ENCODE data around the gene CA14.

CA14 gene

DNA sequence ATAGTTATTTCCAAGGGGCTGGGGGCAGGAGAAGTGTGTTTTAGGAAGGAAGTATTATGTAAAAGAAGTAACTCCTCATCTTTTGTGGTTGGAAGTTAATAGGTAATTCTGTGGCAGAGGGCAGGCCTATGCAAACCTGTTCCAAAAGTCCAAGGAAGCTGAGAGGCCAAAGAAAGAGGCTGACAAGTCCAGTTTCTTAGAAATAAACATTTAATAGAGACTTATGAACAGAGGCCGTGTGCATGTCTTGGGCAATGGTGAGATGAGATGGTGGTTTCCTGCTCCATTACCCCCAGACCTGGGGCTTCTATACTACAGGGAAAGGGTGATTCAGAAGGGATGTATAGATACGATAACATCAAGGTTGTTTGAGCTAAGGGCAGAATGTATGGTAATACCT lies 7.6 kb upstream of the CA14 start:
- DNase-seq (ENCODE audit: low read depth in 1 of 2, low spot score in 1 of 2), result no peak
- no peak for TF ChIP-seq JUND (IDR thresholded peaks at IDR 0.05; ENCODE audit: low read depth)
- in situ Hi-C loops (cut with HindIII; ENCODE audit: low pct_unique_long_range_greater_than_20kb, low sequenced_read_pairs), result no loop called here

GRCh38 chr1:150256198-150256553 lies 1.4 kb upstream of the CA14 start:
- no peak for TF ChIP-seq JUND (IDR thresholded peaks at IDR 0.05; ENCODE audit: low read depth)
- in situ Hi-C loops (cut with HindIII; ENCODE audit: low pct_unique_long_range_greater_than_20kb, low sequenced_read_pairs), result no loop called here
- no peak for DNase-seq (ENCODE audit: low read depth in 1 of 2, low spot score in 1 of 2)

- TF ChIP-seq JUND (IDR thresholded peaks at IDR 0.05; ENCODE audit: low read depth), result no peak
- in situ Hi-C loops (cut with HindIII; ENCODE audit: low pct_unique_long_range_greater_than_20kb, low sequenced_read_pairs), result no loop called here
- no peak for DNase-seq (ENCODE audit: low read depth in 1 of 2, low spot score in 1 of 2)
Measured at GRCh38 chr1:150256554-150257341, 826 bp upstream of the CA14 start.

- in situ Hi-C loops (cut with HindIII; ENCODE audit: low pct_unique_long_range_greater_than_20kb, low sequenced_read_pairs), result no loop called here
- no peak for DNase-seq (ENCODE audit: low read depth in 1 of 2, low spot score in 1 of 2)
- no peak for TF ChIP-seq JUND (IDR thresholded peaks at IDR 0.05; ENCODE audit: low read depth)
Measured at GRCh38 chr1:150259217-150259616, 1.6 kb downstream of the CA14 start.

GRCh38 chr1:150259758-150260669 lies 2.4 kb downstream of the CA14 start:
- in situ Hi-C loops (cut with HindIII; ENCODE audit: low pct_unique_long_range_greater_than_20kb, low sequenced_read_pairs), result no loop called here
- no peak for TF ChIP-seq JUND (IDR thresholded peaks at IDR 0.05; ENCODE audit: low read depth)
- DNase-seq (ENCODE audit: low read depth in 1 of 2, low spot score in 1 of 2), result peak in 1 of 2 experiments; percentile 72

- no peak for DNase-seq (ENCODE audit: low read depth in 1 of 2, low spot score in 1 of 2)
- in situ Hi-C loops (cut with HindIII; ENCODE audit: low pct_unique_long_range_greater_than_20kb, low sequenced_read_pairs), result no loop called here
- TF ChIP-seq JUND (IDR thresholded peaks at IDR 0.05; ENCODE audit: low read depth), result no peak
Measured at GRCh38 chr1:150261367-150261766, 3.8 kb downstream of the CA14 start.

DNA sequence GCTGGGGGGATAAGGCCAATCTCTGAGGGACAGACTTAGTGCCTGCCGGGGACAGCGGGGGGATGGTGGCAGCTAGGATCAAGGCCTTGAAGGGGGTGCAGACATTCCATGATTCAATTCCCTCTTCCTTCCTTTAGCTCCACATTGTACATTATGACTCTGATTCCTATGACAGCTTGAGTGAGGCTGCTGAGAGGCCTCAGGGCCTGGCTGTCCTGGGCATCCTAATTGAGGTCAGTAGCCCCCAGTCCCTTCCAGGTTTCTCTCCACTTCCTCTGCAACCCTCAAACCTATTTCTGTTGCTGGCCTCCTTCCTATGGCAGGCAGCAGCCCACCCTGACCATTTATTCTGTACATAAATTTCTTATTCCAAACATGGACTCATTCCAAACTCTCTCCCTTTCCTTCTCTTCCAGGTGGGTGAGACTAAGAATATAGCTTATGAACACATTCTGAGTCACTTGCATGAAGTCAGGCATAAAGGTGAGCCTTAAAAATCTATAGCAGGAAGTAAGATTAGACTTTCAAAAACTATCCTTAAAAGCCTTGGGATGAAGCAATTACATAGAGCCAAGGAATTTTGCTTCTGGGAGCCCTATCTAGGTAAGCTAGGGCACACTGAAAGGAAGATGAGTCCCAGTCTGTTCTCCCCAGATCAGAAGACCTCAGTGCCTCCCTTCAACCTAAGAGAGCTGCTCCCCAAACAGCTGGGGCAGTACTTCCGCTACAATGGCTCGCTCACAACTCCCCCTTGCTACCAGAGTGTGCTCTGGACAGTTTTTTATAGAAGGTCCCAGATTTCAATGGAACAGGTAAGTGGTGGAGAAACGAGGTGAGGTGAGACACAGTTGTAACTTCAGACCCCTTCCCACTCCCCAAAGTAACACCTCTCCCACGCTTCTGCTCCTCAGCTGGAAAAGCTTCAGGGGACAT lies 5.1 kb downstream of the CA14 start:
- DNase-seq (ENCODE audit: low read depth in 1 of 2, low spot score in 1 of 2), result no peak
- TF ChIP-seq JUND (IDR thresholded peaks at IDR 0.05; ENCODE audit: low read depth), result no peak
- in situ Hi-C loops (cut with HindIII; ENCODE audit: low pct_unique_long_range_greater_than_20kb, low sequenced_read_pairs), result no loop called here

DNA sequence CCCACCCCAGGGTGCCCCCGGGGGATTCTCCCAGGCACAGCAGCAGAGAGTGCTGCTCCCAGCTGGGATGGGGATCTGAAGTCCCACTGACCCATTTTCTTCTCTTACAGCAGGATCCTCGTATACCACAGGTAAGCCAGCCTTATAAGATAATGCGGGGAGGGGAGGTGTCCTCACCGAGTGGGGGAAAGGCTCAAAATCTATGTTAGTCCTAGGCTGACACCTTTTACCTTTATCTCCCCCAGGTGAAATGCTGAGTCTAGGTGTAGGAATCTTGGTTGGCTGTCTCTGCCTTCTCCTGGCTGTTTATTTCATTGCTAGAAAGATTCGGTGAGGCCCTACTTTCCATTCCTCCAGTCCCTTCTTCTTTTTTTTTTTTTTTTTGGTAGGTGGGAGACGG lies 6.0 kb downstream of the CA14 start:
- TF ChIP-seq JUND (IDR thresholded peaks at IDR 0.05; ENCODE audit: low read depth), result no peak
- in situ Hi-C loops (cut with HindIII; ENCODE audit: low pct_unique_long_range_greater_than_20kb, low sequenced_read_pairs), result no loop called here
- no peak for DNase-seq (ENCODE audit: low read depth in 1 of 2, low spot score in 1 of 2)

DNA sequence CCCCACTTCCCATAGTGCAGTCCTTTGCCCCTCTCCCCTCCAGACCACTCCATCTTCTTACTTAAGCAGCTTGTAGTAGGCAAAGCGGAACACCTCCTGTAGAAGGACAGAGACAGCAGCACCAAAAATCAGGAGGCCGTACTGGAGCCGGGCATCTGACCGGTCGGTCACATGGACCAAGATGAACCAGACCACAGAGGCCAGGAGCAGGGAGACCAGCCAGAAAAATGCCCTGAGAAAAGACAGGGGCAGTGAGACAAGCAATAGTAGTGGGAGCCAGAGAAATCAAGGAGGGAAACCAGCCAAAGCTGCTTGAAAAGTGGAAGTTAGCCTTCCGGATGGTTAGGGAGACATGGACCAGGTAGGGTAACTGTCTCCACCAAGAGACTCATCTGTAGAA lies 10.3 kb downstream of the CA14 start:
- DNase-seq (ENCODE audit: low read depth in 1 of 2, low spot score in 1 of 2), result no peak
- TF ChIP-seq JUND (IDR thresholded peaks at IDR 0.05; ENCODE audit: low read depth), result no peak
- in situ Hi-C loops (cut with HindIII; ENCODE audit: low pct_unique_long_range_greater_than_20kb, low sequenced_read_pairs), result no loop called here

GRCh38 chr1:150268340-150268704 lies 10.7 kb downstream of the CA14 start:
- no peak for TF ChIP-seq JUND (IDR thresholded peaks at IDR 0.05; ENCODE audit: low read depth)
- peak in 1 of 2 experiments; percentile 43 for DNase-seq (ENCODE audit: low read depth in 1 of 2, low spot score in 1 of 2)
- in situ Hi-C loops (cut with HindIII; ENCODE audit: low pct_unique_long_range_greater_than_20kb, low sequenced_read_pairs), result no loop called here

DNA sequence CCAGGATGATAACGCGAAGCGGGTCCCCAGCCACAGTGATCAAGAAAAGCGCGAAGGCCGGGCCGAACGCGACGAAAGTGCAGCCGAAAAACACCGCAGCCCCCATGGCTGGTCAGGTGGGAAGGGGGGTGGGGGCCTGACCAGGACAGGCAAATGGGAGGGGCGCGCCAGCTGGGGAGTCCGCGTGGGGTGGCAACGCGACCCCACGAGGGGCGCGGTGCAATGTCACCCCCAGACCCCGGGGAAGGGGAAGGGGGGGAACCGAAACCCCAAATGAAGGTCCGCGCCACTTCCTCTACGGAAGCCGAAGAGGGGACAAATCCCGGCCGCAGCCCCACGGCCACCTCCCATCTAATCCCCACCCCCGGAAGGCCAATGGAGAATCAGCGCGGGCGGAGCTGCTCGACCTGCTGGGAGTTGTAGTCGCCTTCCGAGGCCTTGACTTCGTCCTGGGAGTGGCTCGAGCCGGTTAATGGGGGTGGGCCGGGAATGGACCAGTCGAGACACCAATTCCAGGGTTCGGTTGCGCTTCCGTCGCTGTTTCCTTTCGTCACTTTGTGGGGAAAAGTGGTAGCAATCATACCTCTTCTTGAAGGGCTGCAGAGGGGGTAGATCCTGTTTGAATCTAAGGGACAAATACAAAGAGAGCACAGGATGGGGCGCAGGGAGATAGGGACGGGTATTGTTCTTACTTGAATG lies 11.3 kb downstream of the CA14 start, which contains the start of gene APH1A:
Gene APH1A, minus strand, starts transcription at position 312 of the 699 bp plus-strand sequence. Its CDS starts 206 bp downstream, at position 106.
- no peak for TF ChIP-seq JUND (IDR thresholded peaks at IDR 0.05; ENCODE audit: low read depth)
- in situ Hi-C loops (cut with HindIII; ENCODE audit: low pct_unique_long_range_greater_than_20kb, low sequenced_read_pairs), result no loop called here
- peak; percentile 97 to 98 for DNase-seq (ENCODE audit: low read depth in 1 of 2, low spot score in 1 of 2)

DNA sequence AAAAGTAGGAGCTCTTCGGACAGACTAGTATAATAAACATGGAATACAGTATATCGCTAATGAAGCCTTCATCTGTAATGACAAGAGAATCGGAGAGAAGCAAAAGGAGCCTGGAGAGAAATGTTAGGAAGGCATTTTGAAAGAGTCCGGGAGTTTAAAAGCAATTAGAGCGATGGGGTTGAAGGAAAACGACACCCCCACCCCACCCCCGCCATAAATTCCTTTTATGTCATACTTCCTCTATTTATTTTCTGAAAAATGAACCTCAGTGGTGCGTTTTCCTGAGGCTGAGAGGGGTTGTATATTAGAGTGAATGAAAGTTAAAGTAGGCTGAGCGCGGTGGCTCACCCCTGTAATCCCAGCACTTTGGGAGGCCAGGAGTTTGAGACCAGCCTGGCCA lies 11.9 kb downstream of the CA14 start:
- TF ChIP-seq JUND (IDR thresholded peaks at IDR 0.05; ENCODE audit: low read depth), result no peak
- no peak for DNase-seq (ENCODE audit: low read depth in 1 of 2, low spot score in 1 of 2)
- in situ Hi-C loops (cut with HindIII; ENCODE audit: low pct_unique_long_range_greater_than_20kb, low sequenced_read_pairs), result no loop called here
